DMS79 (cell line): Measurements from ENCODE around the gene ZNF768.
"Not testable (repeated sequence)": the region's sequence is repeated elsewhere in the genome, so short reads cannot be mapped to it uniquely, and the experiment has no call there.

Experiments used
- DNase-seq: peaks from one replicate; lab custom pipeline; 2025; lab: John Stamatoyannopoulos, UW

The ZNF768 gene

DNA sequence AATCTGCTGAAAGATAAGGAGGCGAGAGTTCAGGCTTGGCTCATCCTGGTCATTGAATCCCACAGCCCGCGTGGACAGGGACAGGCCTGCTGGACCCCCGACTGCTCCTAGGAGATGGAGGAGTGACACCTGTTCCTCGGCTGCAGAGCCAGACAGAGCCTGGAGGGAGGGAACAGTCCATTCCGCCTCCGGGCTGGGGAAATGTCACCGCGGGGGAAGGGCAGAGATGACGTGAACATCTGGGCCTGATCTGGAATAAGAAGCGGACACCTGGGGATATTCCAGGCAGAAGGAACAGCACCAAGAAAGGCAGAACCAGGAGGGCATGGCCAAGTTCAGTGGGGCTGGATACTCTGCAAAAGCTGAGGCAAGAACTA, 6.8 kb upstream of the ZNF768 start:
- no peak for DNase-seq

DNA sequence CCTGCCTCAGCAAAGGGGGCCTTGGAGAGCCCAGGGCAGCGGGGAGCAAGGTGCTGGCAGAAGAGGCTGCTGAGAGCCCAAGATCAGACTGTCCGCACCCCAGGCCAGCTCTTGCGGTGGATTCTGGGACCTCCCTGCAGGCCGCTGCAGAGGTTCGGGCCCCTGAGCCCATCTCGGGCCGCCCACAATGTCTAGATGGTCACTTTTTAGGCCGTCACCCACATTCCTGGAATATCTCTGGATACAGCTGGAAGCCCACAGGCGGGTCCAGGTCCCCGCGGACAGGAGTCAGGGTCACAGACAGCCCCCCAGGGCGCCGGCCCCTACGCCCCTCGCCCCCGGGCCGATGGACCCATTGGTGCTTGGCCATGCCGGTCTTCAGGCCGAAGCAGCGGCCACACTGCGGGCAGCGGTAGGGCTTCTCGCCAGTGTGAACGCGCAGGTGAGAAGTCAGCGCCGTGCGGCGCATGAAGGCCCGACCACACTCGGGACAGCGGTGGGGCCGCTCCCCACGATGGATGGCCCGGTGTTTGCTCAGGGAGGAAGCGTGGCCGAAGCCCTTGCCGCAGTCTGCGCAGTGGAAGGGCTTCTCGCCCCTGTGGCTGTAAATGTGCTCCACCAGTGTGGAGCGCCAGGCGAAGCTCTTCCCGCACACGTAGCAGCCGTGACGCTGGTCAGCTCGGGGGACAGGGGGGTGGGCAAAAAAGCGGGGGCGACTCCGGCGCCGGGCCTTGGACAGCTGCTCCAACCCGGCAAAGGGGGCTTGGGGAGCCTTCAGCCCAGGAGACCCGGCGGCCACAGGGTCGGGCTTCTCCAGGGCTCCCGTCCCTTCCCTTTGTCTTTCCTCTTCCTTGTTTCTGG, 6.1 kb upstream of the ZNF768 start:
- no peak for DNase-seq

DNA sequence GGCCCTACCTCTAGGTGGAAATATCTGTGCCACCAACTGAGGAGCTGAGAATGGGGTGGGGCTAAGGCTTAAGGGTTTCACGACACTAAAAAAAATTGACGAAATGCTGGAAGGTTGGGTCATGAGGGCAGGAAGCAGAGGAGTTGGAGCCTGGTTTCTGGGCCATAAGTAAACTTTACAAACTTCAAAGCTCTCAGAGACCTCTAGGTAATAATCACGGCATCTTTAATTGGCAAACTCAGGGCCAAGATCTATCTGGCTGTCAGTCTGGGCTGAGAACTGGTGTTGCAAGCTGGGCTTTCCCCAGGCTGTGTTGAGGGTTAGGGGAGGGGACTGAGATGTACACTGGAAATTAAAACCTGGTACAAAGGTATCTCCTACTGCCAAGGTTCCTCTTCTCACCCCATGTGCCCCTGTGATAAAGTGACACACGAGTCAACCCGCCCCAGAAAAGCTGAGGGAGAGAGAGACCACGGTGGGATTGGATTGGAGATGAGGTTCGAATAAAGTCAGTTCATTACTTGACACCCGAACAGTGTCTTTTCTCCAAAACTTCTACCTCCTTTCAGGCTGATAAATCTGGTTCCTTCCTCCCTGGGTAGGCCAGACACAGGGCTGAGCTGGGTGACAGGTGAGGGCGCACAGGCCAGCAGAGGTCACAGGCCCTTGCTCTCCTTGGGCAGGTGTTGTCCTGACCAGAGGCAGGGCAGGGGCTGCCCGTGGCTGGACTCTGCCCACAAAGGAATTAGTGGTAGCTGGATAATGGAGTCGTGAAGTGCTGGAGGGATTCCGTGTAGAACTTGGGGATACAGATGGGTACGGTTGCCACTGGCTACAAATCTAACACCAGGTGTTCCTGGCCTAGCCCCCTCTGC, 4.0 kb upstream of the ZNF768 start:
- DNase-seq: no peak

DNA sequence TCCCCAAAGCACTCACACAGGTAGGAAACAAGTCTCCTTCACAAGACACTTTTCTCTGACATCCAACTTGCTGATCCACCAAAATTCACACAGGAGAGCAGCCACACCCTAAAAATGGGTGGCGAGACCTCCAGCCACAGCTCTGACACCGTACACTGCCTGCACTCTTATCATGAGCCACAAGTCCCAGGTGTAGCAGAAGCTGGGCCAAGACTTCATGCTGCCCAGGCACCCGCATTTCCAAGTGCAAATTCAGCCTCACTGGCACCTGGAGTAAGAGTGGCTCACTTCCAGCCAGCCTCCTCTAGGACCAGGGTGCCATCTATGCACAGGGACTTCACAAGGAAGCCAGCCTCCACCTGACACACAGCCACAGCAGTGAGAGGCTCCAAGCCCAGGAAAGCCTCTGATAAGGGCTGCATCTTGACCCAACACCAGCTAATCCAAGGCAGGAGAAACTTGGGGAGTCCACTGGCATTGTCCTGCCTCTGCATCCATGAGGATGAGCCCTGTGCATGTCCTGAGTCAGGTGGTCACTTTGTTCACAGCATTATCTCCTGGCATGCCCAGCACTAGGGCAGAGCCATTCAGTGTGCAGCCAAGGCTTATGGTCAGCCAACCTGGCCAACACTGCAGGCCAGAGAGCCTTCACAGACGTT, 2.6 kb upstream of the ZNF768 start:
- DNase-seq: no peak

DNA sequence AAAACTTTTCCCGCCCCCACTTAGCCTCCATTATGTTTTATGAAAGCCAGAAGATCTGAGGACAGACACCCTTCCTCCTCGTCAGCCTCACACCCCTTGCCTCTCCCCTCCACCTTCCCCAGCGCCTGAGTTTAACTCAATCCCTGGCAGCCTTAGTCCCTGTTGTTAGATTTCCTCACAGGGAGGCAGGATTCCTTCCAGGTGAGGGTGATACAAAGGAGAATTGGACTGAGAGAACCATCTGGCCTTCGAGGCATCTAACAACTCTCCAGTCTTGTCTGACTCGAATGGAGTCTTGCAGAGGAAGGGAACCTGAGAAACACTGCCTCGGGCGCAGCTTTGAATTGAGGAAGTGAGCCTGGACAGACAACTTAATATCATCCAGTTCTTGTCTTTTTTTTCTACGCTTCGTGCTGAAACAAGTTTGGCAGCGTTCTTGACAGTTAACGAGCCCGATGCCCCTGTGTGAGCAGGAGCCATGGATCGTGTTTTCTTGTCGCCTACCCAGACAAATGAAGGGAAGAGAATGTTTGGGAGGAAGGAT, 1.3 kb upstream of the ZNF768 start:
- peak; percentile 44 for DNase-seq

DNA sequence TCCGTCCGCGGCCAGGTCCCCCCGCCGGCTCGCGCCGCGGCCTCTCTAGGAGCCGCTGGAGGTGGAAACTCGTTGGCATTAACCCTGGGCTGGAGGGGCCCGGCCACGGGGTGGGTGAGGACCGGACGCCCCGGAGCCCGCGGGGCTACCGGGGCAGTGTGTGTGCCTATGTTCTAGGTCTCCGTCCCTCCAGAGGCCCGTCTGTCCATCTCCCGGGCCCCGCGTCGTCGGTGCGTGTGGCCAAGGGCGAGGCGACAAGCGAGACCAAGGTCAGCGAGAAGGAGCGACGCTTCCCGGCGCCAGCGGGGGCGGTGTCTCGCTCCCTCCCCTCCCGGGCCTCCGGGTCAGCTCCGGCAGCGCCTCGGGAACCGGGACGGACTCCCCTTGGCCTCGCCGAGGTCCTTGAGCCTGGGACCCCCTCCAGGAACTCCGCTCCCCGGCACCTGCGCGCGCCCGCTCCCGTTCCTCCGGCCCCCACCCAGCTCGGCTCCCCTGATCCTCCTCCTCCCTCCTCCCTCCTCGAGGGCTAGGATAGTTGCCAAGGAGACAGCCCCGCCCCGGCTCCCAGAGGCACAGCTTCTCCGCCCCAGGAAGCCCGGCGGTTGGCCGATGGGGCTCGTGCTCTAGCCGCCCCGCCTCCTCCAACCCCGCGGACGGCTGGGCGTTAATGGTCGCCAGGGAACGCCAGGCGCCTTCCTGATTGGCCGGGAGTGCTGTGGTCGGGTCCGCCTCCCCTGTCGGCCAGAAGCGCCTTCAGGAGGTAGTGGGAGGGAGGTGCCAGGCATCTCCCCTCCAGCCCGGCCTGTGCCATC, 663 bp upstream of the ZNF768 start:
- peak; percentile 99 for DNase-seq

DNA sequence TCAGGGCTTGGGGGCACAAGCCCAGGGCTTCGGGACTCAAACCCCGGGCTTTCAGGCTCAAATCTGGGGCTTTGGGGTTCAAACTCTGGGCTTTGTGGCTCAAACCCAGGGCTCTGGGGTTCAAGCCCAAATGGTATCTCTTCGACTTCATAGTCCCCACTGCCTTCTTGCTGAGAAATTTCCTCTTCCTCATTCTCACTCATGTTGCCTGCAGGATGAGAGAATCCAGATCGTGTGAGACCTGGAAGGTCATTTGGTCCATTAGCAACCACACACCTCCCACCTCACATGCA, 576 bp downstream of the ZNF768 start:
- DNase-seq: no peak

DNA sequence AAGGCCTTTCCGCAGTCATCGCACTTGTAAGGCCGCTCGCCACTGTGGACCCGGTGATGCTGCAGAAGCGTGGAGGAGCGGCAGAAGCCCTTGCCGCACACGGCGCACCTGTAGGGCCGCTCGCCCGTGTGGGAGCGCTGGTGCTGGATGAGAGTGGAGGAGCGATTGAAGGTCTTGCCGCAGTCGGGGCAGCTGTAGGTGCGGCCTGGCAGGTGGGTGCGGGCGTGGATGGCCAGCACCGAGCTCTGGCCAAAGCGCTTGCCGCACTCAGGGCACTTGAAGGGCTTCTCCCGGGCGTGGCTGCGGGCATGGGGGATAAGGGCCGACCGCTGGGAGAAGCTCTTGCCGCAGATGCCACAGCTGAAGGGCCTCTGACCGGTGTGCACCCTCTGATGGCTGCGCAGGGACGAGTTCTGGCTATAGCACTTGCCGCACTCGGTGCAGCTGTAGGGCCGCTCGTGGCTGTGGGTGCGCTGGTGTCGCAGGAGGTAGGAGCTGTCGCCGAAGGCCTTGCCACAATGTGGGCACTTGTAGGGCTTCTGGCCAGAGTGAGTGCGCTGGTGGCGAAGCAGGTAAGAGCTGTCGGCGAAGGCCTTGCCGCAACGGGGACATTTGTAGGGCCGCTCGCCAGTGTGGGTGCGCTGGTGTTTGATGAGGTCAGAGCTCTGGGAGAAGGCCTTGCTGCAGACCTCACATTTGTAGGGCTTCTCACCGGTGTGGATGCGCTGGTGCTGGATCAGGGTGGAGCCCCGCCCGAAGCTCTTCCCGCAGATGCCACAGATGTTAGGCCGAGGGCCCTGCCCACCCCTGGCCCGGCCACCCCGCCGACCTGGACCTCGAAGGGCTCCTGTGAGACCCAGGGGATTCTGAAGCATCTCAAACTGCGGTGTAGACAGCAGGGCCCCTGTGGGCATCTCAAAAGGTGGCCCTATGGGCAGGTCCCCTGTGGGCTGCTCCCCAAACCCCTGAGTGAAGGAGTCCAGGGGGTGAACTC, 1.5 kb downstream of the ZNF768 start:
- no peak for DNase-seq

DNA sequence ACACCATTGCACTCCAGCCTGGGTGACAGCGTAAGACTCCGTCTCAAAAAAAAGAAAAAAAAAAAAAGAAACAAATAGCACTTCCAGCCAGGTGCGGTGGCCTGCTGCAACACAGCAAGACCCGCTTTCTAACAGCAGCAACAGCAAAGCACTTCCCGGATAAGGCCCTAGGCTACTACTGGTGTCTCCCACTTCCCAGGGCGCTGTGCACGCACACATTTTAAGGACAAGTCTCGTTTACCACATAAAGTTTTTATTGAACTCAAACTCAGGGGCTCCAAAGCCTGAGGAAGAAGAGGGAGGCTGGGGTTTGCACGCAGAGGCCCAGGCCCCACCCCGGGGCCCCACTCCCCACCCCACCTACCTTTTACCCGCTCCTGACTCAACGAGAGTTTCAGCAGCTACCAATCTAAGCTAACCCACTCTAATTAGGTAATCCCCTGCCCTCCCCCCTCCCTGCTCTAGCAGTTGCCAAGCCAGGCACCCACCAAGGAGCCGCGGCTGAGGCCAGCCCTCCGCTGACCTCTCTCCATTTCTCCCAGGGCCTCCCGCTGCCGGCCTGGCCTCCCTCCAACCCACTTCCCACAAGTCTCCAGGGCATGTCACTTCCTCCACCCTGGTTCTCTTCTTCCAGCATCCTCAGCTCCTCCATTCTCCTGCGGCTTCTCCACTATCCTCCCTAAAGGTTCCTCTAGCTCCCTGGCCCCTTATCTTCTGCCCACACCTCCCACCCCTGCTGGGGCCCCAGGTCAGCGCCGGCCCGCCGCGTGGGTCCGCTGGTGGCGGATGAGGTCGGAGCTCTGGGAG, 2.4 kb downstream of the ZNF768 start:
- no peak for DNase-seq

DNA sequence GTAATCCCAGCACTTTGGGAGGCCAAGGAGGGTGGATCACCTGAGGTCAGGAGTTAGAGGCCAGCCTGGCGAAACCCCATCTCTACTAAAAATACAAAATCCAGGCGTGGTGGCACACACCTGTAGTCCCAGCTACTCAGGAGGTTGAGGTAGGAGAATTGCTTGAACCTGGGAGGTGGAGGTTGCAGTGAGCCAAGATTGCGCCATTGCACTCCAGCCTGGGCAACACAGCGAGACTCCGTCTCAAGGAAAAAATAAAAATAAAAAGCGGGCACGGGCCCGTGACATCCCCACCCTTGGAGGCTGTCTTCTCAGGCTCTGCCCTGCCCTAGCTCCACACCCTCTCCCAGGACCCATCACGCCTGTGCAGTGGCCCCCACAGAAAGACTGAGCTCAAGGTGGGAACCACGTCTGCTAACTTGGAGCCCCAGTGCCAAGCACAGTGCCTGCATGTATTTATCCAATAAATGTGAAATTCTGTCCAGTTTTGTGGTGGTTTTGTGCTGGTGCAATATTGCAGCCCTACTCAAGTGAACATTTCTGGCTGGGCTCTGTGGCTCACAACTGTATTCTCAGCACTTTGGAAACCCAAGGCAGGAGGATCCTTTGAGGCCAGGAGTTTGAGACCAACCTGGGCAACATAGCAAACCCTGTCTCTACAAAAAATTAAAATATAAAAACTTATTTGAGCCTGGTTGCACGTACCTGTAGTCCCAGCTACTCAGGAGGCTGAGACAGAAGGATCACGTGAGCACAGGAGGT, 3.5 kb downstream of the ZNF768 start:
- not testable (repeated sequence) for DNase-seq

DNA sequence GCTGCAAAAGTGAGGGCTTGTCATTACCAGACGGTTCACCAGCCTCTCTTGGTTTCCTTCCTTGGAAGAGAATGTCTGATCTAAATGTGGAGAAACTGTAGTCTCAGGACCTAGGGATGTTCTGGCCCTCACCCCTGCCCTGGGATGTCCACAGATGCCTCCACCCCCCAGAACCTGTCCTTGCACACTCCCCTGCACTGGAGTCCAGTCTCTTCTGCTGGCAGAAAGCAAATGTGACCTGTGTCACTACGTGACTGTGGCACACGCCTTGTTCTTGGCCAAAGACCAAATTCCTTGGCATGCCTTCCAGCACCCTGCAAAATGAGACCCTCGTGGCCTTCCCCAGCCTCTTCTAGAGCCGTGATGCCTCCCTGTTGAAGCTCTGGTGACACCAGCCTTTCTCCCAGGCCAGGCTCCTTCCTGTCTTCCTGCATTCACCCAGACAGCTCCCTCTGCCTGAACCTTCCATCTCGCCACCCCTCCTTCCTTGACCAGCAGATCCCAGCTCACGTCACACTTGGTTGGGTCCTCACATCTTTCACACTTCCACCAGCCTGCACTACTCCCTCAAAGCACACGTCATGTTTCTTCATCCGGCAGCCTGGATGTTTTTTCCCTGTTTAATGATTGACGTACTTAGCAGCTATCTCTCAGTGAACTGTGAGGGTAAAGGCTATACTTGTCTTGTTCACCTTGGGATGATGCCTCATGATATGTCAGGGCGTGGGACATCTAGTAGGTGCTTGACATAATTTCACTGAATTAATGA, 4.3 kb downstream of the ZNF768 start:
- no peak for DNase-seq

DNA sequence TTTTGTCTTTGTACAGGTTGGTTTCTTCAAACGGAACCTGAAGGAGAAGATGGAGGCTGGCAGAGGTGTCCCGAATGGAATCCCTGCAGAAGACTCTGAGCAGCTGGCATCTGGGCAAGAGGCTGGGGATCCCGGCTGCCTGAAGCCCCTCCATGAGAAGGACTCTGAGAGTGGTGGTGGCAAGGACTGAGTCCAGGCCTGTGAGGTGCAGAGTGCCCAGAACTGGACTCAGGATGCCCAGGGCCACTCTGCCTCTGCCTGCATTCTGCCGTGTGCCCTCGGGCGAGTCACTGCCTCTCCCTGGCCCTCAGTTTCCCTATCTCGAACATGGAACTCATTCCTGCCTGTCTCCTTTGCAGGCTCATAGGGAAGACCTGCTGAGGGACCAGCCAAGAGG, 4.9 kb downstream of the ZNF768 start:
- DNase-seq: no peak

DNA sequence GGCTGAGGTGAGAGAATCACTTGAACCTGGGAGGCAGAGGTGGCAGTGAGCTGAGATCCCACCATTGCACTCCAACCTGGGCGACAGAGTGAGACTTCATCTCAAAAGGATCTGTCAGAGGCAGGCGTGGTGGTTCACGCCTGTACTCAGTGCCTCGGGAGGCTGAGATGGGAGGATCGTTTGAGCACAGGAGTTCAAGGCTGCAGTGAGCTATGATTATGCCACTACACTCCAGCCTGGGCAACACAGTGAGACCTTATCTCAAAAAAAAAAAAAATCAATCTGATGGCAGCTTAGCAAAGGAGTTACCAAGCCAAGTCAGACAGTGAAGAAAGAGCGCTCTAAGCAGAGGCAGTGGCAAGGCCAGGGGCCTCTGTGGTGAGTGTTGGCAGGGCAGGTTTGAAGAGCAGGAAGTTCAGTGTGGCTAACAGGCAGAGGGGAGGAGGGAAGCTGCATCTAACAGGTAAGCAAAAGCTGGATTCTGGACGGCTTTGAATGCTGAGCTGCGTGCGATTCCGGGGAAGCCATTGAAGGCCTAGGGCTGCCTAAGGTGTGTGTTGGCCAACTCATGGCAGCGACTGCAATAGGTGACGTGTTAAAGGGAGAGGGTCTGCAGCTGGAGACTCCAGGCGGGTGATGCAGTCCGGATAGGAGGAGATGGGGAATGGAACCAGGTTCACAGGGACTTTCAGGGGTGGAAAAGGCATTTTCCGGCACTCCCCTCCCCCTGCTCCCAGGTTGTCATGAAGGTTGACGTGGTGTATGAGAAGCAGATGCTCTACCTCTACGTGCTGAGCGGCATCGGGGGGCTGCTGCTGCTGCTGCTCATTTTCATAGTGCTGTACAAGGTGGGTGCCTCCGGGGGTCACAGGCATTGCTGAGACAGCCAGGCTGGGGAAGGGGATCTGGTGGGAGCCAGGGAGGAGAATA, 7.0 kb downstream of the ZNF768 start:
- DNase-seq: no peak

DNA sequence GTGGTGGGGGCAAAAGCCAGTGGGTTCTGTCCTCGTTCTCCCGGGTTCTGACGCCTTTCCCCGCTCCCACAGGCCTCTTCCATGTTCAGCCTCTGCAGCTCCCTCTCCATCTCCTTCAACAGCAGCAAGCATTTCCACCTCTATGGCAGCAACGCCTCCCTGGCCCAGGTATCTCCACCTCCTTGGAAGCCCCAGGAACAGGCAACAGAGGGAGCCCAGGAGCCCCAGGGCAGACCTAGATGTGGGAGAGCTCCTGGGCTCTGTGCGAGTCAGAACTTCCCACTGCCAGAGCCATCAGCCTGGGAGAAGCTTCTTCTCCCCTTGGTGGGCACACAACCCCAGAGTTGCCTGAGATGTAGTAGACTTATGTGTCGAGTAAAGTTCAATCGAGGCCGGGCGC, 7.8 kb downstream of the ZNF768 start:
- DNase-seq: no peak

DNA sequence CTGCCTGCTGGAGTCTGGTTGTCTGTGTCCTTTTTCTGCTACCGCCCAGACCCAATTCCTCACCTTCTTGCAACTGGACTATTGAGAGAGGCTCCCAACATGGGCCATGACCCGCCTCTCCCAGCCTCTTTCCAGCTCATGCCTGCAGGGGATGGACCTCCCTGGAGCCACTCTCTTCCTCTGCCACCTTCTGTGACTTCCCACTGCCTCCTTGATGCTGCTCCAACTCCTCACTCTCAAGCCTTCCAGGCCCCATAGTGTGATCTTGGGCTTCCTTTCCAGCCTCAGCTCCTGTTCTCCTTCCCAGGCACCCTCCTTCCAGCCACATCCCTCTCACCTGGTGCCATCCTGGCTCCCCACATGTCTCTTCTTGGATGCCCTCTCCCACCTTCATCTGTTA, 11.1 kb downstream of the ZNF768 start:
- no peak for DNase-seq

DNA sequence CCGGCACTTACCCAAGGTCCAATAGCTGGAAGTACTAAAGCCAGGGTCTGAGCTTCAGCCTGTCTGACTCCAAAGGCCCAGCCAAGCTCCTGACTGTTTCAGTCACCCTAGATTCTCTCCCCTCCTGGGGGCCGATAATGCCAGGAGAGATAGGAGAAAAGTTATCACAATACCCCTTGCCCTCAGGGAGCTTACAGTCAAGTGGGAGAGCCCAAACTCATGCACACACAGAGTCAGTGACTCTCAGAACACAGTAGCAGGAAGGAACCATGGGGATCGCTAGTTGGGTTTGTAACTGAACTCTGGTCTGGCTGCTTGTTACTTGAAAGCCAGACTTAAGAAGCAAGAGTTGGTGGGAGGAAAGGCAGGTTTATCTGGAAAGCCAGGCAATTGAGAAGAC, 14.9 kb downstream of the ZNF768 start:
- DNase-seq: no peak

DNA sequence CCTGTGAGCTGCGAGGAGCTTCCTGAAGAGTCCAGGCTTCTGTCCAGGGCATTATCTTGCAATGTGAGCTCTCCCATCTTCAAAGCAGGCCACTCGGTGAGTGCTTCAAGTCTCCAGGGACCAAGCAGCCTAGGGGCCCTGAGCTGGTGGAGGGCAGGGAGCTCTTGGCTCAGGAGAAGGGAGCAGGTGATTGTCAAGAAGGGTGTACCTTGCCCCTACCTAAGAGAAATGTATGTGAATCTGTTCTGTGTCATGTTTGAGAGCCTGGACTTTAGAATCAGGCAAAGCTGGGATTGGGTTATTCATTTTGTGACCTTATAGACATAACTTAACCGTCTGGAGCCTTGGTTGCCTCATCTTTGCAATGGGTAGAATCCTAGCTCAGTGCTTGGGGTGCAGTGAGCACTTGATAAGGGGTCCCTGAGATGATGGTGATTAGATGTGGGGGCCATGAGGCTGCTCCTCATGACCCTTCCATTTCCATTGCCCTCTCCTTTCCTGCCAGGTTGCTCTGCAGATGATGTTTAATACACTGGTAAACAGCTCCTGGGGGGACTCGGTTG, 15.9 kb downstream of the ZNF768 start:
- no peak for DNase-seq
